GM19452 (cell line): ENCODE results near the gene TMEM106B.

Source experiments
- ATAC-seq: cut with Tn5 transposase; IDR thresholded peaks from one replicate; pipeline ENCODE4 v1.9.1; 2021; ENCODE audit not compliant: unreplicated experiment

The TMEM106B gene

DNA sequence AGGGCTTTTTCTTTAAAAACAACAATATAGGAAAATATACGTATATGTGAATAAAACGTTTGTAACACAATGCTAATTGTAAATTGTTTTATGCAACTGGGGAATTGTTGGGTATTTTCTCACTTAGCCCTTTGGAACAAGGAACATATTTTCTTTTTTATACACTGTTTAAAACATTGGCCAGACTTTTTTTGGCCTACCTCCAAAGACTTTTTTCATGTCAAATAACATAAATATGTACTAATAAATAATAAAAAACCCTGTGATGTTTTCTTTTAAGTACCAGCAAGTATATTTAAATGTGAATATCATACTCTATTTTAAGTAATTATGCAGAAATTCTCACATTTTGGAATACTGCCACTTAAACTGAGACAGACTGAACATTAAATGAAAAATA, 15.7 kb downstream of the TMEM106B start:
- ATAC-seq, result no peak

DNA sequence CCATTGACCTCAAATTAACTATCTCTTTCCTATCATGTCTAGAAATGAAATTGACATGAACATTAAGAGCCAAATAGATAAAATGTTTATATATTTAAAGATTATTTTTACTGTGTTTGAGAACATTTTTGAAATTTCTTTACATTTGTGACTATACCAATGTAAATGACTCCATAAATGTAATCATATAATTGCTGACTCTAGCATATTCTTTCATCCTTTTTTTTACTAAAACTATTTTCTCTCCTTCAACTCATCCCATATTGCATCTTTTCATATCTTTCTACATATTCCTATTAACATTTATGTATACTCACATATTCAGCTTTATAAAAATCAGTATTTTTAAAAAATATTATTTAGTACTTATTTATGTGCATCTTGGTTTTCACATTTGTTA, 16.9 kb downstream of the TMEM106B start:
- no peak for ATAC-seq

DNA sequence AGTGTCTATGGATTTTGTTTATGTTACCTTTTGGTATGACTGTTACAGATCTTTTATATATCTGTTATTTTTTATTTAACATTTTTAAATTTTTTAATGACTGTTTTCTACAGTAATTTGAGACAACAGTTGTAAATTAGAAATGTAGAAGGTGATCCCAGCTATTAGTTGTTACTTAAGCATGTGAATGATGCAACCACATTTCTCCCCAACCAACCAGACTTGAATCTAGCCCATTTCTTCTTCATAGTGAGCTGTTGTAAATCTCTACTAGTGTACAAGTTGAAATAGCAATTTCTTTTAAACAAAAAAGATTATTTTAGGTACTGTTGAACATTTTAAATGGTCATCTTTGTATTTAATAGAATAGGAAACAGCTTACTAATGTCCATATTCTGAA, 18.0 kb downstream of the TMEM106B start:
- no peak for ATAC-seq

DNA sequence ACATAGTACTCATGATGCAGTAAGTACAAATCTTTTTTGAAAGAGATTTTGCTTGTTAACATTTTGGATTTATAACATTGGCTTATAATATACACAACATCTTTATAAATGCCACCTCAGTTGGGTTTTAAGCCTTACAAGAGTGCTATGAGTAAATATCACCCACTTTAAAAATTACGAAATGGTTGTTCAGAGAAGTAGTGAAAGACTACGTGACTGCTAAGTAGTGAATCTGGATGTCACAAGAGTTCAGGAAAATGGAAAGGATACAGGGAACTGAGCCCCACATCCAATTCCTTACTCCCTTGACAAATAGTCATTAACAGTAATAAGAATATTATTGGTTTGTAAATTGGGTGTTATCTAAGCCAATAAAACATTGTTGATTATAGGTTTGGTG, 20.0 kb downstream of the TMEM106B start:
- no peak for ATAC-seq

DNA sequence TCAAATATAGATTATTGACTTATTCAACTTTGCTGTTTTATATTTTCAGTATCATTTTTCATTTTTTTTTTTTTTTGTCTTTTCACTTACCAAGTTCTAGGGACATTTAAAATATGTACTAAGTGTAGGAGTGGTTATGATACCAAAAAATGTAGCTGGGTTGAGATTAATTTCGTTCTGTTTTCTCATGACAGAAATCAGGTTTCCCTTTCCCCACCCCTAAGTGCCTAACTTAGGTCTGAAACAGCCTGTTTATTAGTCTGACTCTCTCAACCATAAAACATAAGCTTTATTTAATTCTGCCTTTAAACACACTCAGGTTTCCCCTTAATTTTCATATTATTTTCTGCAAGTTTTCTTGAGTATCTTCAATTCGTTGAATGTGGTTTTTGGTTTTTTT, 22.1 kb downstream of the TMEM106B start:
- ATAC-seq, result no peak

DNA sequence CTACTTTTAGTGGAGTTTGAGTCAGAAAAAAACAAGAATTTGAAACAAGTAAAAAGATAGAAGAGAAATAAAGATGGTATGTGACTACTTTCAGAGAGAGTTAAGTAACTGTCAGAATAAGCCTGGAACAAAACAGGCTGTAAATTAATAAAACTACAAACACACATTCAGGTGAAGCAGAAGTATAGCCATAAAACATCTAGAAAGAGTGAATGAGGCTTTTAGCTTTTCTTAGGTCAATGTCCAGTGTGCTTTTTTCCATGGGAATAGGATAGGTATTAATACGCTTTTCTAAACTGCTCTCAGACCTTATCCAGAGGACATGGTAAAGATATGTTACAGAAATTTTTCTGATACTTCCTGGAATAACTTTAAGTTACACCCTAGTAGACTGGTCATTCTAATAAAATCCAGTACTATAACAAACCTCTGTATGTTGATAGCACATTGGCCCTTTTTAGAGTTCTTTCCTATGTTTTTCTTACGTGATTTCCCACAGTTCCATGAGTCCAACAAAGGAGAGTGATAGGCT, 23.3 kb downstream of the TMEM106B start:
- no peak for ATAC-seq

DNA sequence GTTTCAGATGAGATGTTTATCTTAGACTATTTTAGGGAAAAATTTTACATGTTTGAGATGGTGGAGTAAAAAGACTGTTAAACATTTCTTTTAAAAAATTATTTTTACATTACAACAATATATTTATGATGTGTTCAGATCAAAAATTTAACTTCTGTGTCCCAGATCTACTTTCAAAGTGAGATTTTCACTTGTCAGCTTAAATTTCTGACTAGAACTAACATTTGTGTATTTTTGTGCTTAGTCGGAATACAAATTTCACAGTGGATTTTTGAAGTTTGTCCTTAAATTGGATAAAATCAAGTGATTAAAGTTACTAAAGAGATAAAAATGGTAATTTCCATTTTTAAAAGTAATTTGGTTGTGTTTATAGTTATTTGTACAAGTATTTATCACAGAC, 24.9 kb downstream of the TMEM106B start:
- ATAC-seq, result no peak

DNA sequence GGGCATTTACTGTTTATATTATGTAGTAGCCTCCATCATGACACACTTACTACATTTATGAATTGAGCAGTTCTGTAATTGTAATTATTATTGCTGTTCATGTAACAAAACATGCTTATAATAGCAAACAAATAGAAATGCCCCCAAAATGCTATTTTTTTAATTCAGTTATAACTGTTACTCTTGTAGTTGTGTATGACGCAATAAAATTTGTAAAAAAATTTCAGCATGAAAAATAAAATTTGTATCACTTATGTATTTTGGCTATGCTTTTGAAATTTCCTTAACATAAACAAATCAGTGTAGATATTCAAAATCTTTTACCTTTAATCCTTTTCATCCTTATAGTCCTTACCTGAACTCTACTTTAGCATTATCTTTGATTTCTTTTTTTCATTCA, 25.9 kb downstream of the TMEM106B start:
- ATAC-seq, result no peak

DNA sequence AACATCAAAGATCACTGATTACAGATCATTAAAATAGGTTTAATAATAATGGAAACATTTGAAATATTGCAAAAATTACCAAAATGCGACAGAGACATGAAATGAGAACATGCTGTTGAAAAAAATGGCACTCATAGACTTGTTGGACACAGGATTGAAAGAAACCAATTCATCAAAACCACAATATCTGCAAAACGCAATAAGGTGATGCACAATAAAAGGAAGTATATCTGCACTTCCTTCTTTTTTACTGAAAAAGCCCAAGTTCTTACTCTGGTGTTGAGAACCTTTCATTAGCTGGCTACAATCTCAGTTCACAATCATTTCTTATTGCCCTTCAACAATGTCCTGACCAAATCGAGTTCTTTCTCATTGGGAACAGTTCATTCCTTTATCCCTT, 28.7 kb downstream of the TMEM106B start:
- ATAC-seq, result no peak

DNA sequence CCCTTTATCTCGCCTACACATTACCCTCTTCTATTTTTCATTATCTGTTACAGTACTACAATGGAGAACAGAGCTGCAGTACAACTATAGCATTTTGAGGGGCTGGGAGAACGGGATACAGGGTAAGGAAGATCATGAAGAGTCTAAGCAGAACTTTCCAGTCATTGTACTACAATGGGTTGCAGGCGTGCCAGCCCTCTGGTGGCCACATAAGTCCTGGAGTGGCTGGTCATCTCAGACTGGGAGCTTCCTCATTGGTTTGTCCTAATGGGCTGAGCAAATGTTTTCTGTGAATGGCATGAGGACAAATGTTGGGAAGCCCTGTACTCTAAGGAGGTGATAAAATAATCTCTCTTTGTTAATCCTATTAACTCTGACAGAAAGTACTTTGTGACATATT, 33.0 kb downstream of the TMEM106B start:
- ATAC-seq, result peak; percentile 60

DNA sequence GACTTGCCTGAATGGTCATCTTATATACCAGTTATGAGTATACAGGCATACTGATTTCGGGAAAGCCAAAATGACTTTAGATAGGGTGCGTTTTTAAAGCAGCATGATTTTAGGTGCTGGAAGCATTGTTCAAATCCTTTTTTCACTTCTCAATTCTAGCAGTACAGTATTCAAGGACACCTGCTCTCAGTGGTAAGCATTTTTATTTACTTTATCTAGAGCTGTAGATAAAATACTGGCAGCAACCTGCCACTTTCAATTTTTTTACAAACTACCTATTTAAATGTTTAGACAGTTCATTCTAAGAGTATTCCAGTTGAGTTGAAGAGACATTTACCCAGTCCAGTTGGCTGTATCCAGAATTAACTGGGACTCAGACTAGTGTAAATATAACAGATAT, 33.6 kb downstream of the TMEM106B start:
- ATAC-seq, result no peak

DNA sequence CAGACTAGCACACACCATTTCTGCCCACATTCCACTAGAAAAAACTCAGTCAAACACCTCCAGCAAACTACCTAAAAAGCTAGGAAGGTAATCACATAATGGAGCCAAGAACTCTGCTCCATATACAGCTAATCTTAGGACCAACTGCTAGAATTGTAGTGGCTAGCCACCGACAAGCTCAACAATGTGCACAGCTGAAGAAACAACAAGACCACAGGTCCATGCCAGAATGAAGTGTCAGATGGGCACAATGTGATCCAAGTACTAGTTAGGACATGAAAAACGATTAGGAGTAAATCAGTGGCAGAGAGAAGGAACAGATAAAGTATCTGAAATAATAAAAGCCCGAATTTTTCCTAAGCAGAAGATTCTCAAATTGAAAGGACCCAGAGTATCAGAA, 38.6 kb downstream of the TMEM106B start:
- no peak for ATAC-seq

DNA sequence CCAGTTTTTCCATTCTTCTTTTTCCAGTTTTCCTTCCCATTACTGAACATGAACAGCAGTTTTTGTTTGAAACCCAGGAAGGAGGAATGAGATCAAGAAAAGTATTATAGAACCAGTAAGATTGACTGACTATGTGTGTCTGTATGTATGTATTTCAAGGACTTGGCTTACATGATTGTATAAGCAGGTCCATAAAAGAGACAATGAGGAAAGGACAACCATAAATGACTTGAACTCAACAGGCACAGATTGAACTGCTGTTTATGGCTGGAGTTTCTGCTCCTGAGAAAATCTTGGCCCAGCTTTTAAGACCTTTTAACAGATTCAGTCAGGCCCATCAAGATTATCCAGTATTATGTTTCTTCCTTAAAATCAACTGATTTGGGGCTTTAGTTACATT, 39.1 kb downstream of the TMEM106B start:
- no peak for ATAC-seq

DNA sequence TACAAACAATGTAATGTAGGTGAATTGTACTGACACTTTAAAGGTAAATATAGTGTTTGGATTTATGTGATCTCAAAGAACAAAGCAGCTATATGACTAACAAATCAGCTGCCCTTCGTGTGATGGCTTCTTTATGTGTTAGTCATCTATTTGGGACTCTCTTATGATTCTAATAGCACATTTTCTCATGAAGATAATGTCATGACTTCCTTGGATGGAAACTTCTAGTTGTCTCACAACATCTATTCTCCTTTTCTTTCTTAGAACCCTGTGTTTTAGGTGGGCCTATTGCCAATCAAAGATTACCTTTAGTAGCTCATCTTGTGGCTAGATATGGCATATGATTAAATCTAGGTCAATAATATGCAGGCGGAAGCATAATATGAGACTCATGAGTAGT, 45.0 kb downstream of the TMEM106B start:
- no peak for ATAC-seq

DNA sequence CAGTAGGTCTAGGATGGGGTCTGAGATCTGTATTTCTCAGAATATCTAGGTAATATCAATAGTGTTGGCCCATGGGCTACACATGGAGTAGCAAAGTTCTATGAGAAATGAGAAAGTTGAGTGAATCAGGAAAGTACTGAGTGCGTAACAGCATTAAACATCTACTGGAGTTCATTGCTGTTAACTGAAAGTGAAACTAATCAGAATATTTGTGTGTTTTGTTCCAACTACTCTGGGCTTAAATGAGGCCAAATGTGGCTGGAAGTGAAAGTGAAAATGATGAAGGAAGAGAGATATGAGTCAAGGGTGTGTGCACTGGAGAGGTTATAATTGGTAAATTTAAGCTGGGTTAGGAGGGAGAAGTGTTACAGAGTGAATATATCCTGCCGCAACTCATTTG, 46.5 kb downstream of the TMEM106B start:
- peak; percentile 100 for ATAC-seq

DNA sequence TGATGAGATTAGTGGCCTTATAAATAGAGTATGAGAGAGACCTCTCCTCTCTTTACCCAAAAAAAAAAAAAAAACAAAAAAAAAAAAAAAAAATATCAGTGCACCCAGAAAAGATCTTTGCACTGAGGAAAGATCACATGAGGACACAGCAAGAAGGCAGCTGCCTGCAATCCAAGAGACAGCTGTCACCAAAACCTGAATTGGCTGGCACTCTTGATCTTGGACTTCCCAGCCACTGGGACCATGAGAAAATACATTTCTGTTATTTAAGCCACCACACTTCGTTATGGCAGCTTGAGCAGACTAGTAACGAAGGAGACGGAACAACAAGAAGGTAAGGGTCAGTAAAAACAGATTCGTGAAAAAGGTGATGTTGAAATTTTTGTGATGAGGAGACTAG, 47.0 kb downstream of the TMEM106B start:
- ATAC-seq, result no peak

DNA sequence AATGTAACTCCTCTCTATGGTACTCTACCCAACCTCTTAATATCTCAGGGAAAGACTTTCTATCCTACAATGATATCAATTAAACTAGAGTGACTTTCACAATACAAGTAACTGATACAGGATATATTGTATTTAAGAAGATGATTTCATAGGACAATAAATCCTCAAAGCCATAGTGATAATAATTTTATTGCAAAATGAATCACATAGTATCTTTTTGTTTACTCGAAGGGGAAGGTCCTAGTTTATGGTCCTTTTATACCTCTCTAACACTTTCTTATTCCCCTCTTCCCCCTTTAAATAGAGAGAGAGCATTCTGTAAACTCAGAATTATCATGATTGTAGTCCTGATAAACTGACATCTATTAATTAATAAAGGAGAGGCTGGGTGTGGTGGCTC, 56.4 kb downstream of the TMEM106B start:
- no peak for ATAC-seq

DNA sequence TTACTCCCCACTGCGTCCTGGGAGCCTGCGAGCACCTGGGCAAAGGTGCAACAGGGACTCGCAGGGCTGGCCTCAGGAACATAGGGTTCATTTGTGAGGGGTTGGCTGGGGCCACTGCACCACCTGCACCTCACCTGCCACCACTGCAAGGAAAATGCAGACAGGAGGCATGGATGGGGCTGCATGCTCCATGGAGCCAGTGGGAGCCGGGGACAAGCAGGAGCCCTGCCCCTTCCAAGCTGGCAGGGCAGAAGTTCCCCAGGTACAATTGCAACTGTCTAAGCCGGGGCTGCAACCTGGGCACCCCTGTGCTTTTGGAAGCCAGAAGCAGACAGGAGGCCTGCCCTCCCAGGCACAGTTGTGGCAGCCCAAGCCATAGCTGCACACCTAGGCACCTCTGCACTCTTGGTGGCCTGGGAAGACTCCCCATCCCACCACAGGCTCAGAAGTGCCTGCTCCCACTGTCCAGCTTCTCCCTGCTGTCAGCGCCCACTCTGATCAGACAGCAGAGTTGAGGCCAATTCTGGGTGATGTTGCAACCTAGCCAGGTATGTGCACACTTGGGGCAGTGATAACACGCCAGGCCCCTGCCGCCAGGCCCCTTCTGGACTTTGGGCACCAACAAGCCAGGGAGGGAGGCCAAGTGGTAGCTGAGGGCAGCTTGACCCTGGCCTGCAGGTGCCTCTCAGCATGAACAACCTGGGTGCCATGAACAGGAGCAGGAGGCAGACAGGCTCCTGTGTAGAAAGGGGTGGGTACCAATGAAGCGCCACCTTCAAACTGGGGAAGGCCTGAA, 58.2 kb downstream of the TMEM106B start:
- ATAC-seq, result no peak

DNA sequence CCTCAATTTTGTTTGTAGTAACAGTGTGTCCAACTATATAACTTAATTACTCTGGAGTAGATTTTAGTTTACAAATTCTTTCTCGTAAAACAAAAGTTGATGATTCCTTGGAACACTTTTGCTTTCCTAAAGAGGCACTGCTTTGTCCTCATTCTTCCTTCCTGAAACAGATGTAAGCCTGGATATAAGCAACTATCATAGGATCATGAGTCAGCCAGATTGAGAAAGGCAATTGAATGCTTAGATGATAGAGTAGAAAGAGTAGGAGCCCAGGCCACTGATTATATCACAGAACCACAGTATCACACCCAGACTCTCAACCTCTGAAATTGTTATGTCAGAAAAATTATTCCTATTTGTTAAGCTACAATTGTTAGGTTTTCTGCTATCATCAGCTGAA, 69.9 kb downstream of the TMEM106B start:
- ATAC-seq, result no peak

DNA sequence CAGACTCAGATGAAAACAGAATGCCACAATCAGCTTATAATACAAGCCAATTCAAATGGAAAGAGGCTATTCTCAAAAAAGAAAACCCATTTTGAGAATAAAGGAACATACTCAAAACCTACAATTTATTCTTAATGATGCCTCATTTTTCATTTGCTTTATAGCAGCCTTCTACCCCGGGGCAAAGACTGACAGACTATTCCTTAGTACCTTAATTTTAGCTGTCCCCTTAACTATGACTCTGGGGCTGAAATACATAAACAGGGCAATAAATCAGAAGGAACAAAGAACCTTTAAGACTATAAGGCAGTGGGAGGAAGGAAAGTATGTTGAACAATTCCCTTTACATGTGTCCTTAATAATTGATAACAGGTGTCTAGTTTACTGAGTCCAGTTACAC, 76.8 kb downstream of the TMEM106B start:
- no peak for ATAC-seq

DNA sequence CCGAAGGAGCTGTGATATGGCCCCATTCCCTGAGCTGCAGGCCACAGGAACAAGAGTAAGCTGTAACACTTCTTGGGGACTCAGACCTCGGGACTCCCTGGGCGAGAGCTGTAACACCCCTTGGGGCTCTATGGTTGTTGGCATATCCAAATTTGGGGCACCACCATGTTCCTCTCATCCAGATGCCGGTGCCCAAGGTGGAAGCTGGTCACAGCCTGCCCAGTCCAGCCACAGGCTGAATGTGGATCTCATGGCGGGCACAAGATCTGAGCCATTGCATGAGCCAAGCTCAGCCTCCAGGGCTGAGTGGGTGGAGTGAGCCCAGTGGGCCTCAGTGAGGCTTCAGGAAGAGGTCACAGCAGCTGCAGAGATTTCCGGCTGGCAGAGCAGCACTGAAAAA, 78.9 kb downstream of the TMEM106B start:
- ATAC-seq, result no peak

DNA sequence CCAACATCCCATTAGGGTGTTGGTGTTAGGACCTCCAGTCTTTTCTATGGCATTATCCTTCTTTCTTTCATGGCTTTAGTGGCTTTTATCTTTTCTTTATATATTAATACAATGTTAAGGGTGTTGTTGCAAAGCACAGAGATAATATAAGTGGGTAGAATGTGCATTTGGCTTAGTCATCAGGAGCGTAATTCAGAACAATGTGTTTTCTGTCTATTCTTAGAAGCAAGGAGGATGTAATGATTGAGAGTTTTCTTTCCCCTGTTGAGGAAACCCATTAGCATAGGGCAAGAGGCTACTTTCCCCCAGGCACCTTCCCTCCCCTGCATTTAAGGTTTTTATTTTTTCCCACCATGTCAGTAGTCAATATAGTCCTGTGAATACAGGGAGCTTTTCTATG, 79.7 kb downstream of the TMEM106B start:
- no peak for ATAC-seq

DNA sequence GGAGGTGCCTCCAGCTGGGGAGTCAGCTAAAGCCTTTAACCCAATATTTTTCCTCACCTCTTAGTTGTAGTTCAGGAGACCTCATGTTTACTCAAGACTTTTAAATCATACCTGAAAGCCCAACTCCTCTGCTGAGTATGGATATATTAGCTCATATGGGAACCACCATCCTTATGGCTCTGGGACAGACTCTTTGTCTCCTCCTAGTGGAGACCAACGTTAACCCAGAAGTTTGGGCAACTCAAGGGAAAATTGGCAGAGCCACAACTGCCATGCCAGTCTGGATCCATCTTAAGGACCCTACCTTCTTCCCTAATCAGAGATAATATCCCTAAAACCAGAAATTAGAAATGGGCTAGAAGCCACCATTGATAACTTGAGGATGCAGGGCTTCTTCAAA, 80.8 kb downstream of the TMEM106B start:
- ATAC-seq, result no peak
